ENCODE measurements around the gene HOXA3. TPM values are rescaled to one million over a fixed set of nuclear protein-coding genes. Genes with fewer than 3 reads are reported as not detected.
A peak's percentile ranks its signal among the peaks of the same experiment; 100 is the strongest.

Gene HOXA3
- total RNA-seq, 3 donors from 2014 or later (not counting 1 experiment from before 2014, with no cell fraction given), result 0.32 to 0.78 (median 0.35) TPM

GRCh38 chr7:27102581-27103442 is 49.6 kb downstream of the HOXA3 start, which contains the start of gene HOXA2:
TSS of gene HOXA2 (minus strand) at chr7:27102683. CDS start at chr7:27102500, 183 bp downstream.
- 33% methylated on average over 28 of the region's 29 CpGs for WGBS (ENCODE audit: insufficient coverage)
- intact Hi-C loops (cut with micrococcal nuclease), result no loop called here
- H3K27me3 ChIP-seq (ENCODE audit: control insufficient read depth, insufficient read depth, low read length), result peaks cover 30% of the 10 kb centered on the region
- no peak for TF ChIP-seq CTCF (IDR thresholded peaks at IDR 0.05)
- H3K4me1 Mint-ChIP-seq, result peaks cover 36 to 41% of the 10 kb centered on the region in 2 donors
- no peak within 1 kb of the TSS for H3K4me3 ChIP-seq (ENCODE audit: low read length)
- peak within 1 kb of the TSS; percentile 42 for H3K4me3 Mint-ChIP-seq
- no peak within 1 kb of the TSS for H3K27ac ChIP-seq (ENCODE audit: low read length)
- no peaks in the 10 kb centered on the region for H3K9me3 Mint-ChIP-seq
- DNase-seq (peak in 1 of 2 donors; percentile 8), ATAC-seq (peak in 1 of 3 donors; percentile 21)
- H3K36me3 Mint-ChIP-seq, result peaks cover 36% of the 10 kb centered on the region
- H3K36me3 ChIP-seq (ENCODE audit: control insufficient read depth, insufficient read depth, low read length), result peaks cover 3% of the 10 kb centered on the region
- H3K27me3 Mint-ChIP-seq (ENCODE audit: low read depth in 2 of 2), result peaks cover 50 to 72% of the 10 kb centered on the region in 2 donors
- H3K27ac Mint-ChIP-seq, result no peak within 1 kb of the TSS
- peaks cover 25% of the 10 kb centered on the region for H3K4me1 ChIP-seq (ENCODE audit: control insufficient read depth, insufficient read depth, low read length)
- H3K9me3 ChIP-seq (ENCODE audit: control insufficient read depth, insufficient read depth, low read length), result no peaks in the 10 kb centered on the region

DNA sequence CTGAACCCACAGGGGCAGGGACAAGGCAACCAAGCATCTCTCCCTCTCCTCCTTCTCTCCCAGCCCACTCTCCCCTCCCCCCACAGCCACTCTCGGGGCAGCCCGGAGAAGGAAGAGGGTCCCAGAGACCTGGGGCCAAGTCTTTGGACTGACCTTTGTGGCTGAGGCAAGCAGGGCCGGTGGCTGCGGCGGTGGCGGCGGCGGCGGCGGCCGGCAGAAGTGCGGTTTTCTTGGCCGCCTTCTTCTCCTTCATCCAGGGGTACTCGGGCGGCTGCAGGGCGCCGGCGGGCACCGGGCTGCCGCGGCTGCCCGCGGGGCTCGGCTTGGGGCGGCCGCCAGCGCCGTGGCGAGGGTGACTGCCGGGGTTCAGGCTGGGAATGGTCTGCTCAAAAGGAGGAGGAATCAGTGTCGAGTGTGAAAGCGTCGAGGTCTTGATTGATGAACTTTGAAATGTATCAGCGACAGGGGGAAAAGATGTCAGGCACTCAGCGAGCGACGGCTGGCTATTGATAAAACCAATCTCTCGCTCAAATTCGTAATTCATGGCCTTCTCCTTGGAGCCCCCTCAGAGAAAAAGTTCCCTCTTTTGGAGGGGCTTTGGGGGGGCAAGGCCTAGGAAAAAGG is 50.3 kb downstream of the HOXA3 start:
- peak in 1 of 2 donors; percentile 9 for DNase-seq
- peak in 1 of 3 donors; percentile 45 for ATAC-seq
- Mint-ChIP-seq H3K9me3 (no peaks in the 10 kb centered on the region), H3K27me3 (ENCODE audit: low read depth in 2 of 2) (peaks cover 48 to 72% of the 10 kb centered on the region in 2 donors), H3K4me1 (peaks cover 43 to 48% of the 10 kb centered on the region in 2 donors), H3K36me3 (peaks cover 36% of the 10 kb centered on the region), H3K4me3 (peak overlapping the region; percentile 42), H3K27ac (no peak overlapping the region)
- Histone ChIP-seq H3K27me3 (ENCODE audit: control insufficient read depth, insufficient read depth, low read length) (peaks cover 30% of the 10 kb centered on the region), H3K4me1 (ENCODE audit: control insufficient read depth, insufficient read depth, low read length) (peaks cover 32% of the 10 kb centered on the region), H3K36me3 (ENCODE audit: control insufficient read depth, insufficient read depth, low read length) (peaks cover 3% of the 10 kb centered on the region), H3K9me3 (ENCODE audit: control insufficient read depth, insufficient read depth, low read length) (no peaks in the 10 kb centered on the region), H3K4me3 (ENCODE audit: low read length) (no peak overlapping the region), H3K27ac (ENCODE audit: low read length) (no peak overlapping the region)
- 12% methylated on average over 39 of the region's 39 CpGs for WGBS (ENCODE audit: insufficient coverage)
- intact Hi-C loops (cut with micrococcal nuclease), result no loop called here
- no peak for TF ChIP-seq CTCF (IDR thresholded peaks at IDR 0.05)

DNA sequence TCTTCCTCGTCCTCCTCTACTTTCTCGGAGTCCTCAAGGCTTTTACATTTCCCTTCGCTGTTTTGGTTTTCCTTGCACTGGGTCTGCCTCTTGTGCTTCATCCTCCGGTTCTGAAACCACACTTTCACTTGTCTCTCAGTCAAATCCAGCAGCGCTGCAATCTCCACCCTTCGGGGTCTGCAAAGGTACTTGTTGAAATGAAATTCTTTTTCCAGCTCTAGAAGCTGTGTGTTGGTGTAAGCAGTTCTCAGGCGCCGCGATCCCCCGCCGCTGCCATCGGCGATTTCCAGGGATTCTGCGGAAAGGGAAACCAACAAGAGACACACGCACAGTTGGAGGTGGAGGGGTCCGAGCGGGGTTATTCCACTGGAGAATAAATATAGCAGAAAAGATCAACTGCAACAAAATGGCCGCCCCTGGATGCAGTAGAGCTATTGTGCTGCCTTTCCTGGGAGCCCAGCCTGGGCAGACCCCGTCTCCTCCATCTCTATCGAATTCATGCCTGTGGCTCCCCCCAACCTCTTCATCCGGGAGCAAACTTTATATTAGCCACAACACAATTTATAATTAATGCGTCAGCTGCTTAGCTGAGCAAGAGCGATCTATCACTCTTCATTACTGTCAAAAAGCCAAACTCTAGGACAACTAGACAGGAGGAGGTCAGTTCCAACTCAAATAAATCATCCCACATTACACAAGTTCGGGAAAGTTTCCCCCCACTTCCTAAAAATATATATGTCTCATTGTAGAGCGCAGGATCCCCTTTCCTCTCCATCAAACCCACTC is 51.0 kb downstream of the HOXA3 start:
- intact Hi-C loops (cut with micrococcal nuclease), result no loop called here
- Histone ChIP-seq H3K36me3 (ENCODE audit: control insufficient read depth, insufficient read depth, low read length) (peaks cover 3% of the 10 kb centered on the region), H3K27ac (ENCODE audit: low read length) (no peak overlapping the region), H3K4me3 (ENCODE audit: low read length) (no peak overlapping the region), H3K9me3 (ENCODE audit: control insufficient read depth, insufficient read depth, low read length) (no peaks in the 10 kb centered on the region), H3K4me1 (ENCODE audit: control insufficient read depth, insufficient read depth, low read length) (peaks cover 34% of the 10 kb centered on the region), H3K27me3 (ENCODE audit: control insufficient read depth, insufficient read depth, low read length) (peaks cover 30% of the 10 kb centered on the region)
- no peaks in the 10 kb centered on the region for H3K9me3 Mint-ChIP-seq
- peaks cover 48 to 72% of the 10 kb centered on the region in 2 donors for H3K27me3 Mint-ChIP-seq (ENCODE audit: low read depth in 2 of 2)
- ATAC-seq (no peak), DNase-seq (no peak)
- peaks cover 36% of the 10 kb centered on the region for H3K36me3 Mint-ChIP-seq
- 96% methylated on average over 25 of the region's 25 CpGs for WGBS (ENCODE audit: insufficient coverage)
- no peak overlapping the region for H3K27ac Mint-ChIP-seq
- H3K4me3 Mint-ChIP-seq, result no peak overlapping the region
- TF ChIP-seq CTCF (IDR thresholded peaks at IDR 0.05), result no peak
- peaks cover 47 to 49% of the 10 kb centered on the region in 2 donors for H3K4me1 Mint-ChIP-seq
